ENCODE results near the gene NFYC. TPM values are rescaled to one million over a fixed set of nuclear protein-coding genes. Genes with fewer than 3 reads are reported as not detected.
"Not testable (repeated sequence)": the region's sequence is repeated elsewhere in the genome, so short reads cannot be mapped to it uniquely, and the experiment has no call there.

NFYC gene
- total RNA-seq, 1 donor from 2014 or later, result 65.9 TPM

GRCh38 chr1:40722622-40723021 lies 31.1 kb downstream of the NFYC start:
- no peak for ATAC-seq (ENCODE audit: poor library complexity)
- no peak for DNase-seq
- intact Hi-C loops (cut with DNase I), result no loop called here

GRCh38 chr1:40723196-40723955 lies 31.9 kb downstream of the NFYC start:
- DNase-seq (no peak), ATAC-seq (ENCODE audit: poor library complexity) (no peak)
- intact Hi-C loops (cut with DNase I), result no loop called here

- ATAC-seq (ENCODE audit: poor library complexity); DNase-seq; intact Hi-C loops (cut with DNase I): not testable (repeated sequence)
Measured at GRCh38 chr1:40727662-40728061, 36.2 kb downstream of the NFYC start.

- ATAC-seq (ENCODE audit: poor library complexity); intact Hi-C loops (cut with DNase I); DNase-seq: not testable (repeated sequence)
Measured at GRCh38 chr1:40729316-40729862, 37.9 kb downstream of the NFYC start.

GRCh38 chr1:40732756-40733301 lies 41.3 kb downstream of the NFYC start:
- DNase-seq (no peak), ATAC-seq (ENCODE audit: poor library complexity) (no peak)
- intact Hi-C loops (cut with DNase I), result no loop called here

GRCh38 chr1:40734882-40735628 lies 43.6 kb downstream of the NFYC start:
- intact Hi-C loops (cut with DNase I), result no loop called here
- ATAC-seq (ENCODE audit: poor library complexity), result no peak

GRCh38 chr1:40736085-40736531 lies 44.6 kb downstream of the NFYC start:
- intact Hi-C loops (cut with DNase I), result no loop called here
- DNase-seq, result no peak
- peak; percentile 45 for ATAC-seq (ENCODE audit: poor library complexity)

More at GRCh38 chr1:40734882-40735628, 43.6 kb downstream of the NFYC start:
- no peak for DNase-seq

- no peak for ATAC-seq (ENCODE audit: poor library complexity)
- intact Hi-C loops (cut with DNase I), result no loop called here
- DNase-seq, result no peak
Measured at GRCh38 chr1:40738831-40739230, 47.3 kb downstream of the NFYC start.

- intact Hi-C loops (cut with DNase I), result no loop called here
- no peak for ATAC-seq (ENCODE audit: poor library complexity)
Measured at GRCh38 chr1:40739455-40740008, 48.0 kb downstream of the NFYC start.

GRCh38 chr1:40740039-40740996 lies 48.8 kb downstream of the NFYC start:
- ATAC-seq (ENCODE audit: poor library complexity) (peak; percentile 39), DNase-seq (no peak)
- intact Hi-C loops (cut with DNase I), result no loop called here

More at GRCh38 chr1:40739455-40740008, 48.0 kb downstream of the NFYC start:
- DNase-seq, result no peak

GRCh38 chr1:40740997-40741736 lies 49.7 kb downstream of the NFYC start:
- intact Hi-C loops (cut with DNase I), result no loop called here
- no peak for ATAC-seq (ENCODE audit: poor library complexity)

GRCh38 chr1:40742363-40743061 lies 51.0 kb downstream of the NFYC start:
- ATAC-seq (ENCODE audit: poor library complexity) (peak; percentile 54), DNase-seq (no peak)
- intact Hi-C loops (cut with DNase I), result no loop called here

More at GRCh38 chr1:40740997-40741736, 49.7 kb downstream of the NFYC start:
- DNase-seq, result no peak

- intact Hi-C loops (cut with DNase I), result no loop called here
- no peak for ATAC-seq (ENCODE audit: poor library complexity)
- DNase-seq, result no peak
Measured at GRCh38 chr1:40743452-40743851, 51.9 kb downstream of the NFYC start.

GRCh38 chr1:40743860-40744259 lies 52.4 kb downstream of the NFYC start:
- DNase-seq (no peak), ATAC-seq (ENCODE audit: poor library complexity) (no peak)
- intact Hi-C loops (cut with DNase I), result no loop called here

GRCh38 chr1:40745176-40745575 lies 53.7 kb downstream of the NFYC start:
- intact Hi-C loops (cut with DNase I), result no loop called here
- no peak for DNase-seq
- no peak for ATAC-seq (ENCODE audit: poor library complexity)

GRCh38 chr1:40746344-40747090 lies 55.0 kb downstream of the NFYC start:
- intact Hi-C loops (cut with DNase I), result no loop called here
- no peak for DNase-seq
- no peak for ATAC-seq (ENCODE audit: poor library complexity)
